HepG2 (cell line): ENCODE data around the gene PRSS22. TPM values are rescaled to one million over a fixed set of nuclear protein-coding genes. Genes with fewer than 3 reads are reported as not detected.
A peak's percentile ranks its signal among the peaks of the same experiment; 100 is the strongest.

ENCODE experiments used
- NR2F2 ChIP-seq: IDR thresholded peaks from 2 replicates; pipeline ENCODE4 v1.6.1; 2012; ENCODE audit warnings: low read depth, inconsistent platforms, borderline replicate concordance
- PTBP1 ChIP-seq: fragments of 200-400 bp; formaldehyde crosslinking; IDR thresholded peaks from 2 replicates; pipeline ENCODE4 v1.6.1; 2018; ENCODE audit warnings: low read length, low read depth; ENCODE audit not compliant: poor library complexity, severe bottlenecking
- RBM39 ChIP-seq: fragments of 200-400 bp; formaldehyde crosslinking; IDR thresholded peaks from one replicate; pipeline ENCODE4 v1.6.1; 2018; ENCODE audit warnings: antibody characterized with exemption, mild to moderate bottlenecking, low read depth, low read length; ENCODE audit not compliant: poor library complexity, severe bottlenecking
- TBX2 ChIP-seq: sonication (generic); formaldehyde crosslinking; IDR thresholded peaks from 2 replicates; pipeline ENCODE4 v1.5.0; 2020; ENCODE audit warnings: missing genetic modification reagents, mild to moderate bottlenecking, borderline replicate concordance
- ZC3H13 ChIP-seq: sonication (generic); formaldehyde crosslinking; IDR thresholded peaks from 2 replicates; pipeline ENCODE4 v1.8.1; 2023; ENCODE audit warnings: mild to moderate bottlenecking, missing genetic modification reagents, moderate library complexity
- ZNF292 ChIP-seq: sonication (generic); formaldehyde crosslinking; IDR thresholded peaks from 2 replicates; pipeline ENCODE4 v1.8.1; 2022; ENCODE audit warnings: mild to moderate bottlenecking, low read depth, missing genetic modification reagents, borderline replicate concordance
- ZNF296 ChIP-seq: sonication (generic); formaldehyde crosslinking; conservative IDR thresholded peaks from 2 replicates; pipeline ENCODE4 v1.5.0; 2020; ENCODE audit warnings: mild to moderate bottlenecking, missing genetic modification reagents
- ZNF501 ChIP-seq: sonication (generic); formaldehyde crosslinking; IDR thresholded peaks from 2 replicates; pipeline ENCODE4 v1.5.1; 2020; ENCODE audit warnings: mild to moderate bottlenecking, moderate library complexity, missing genetic modification reagents
- ZNF550 ChIP-seq: sonication (generic); formaldehyde crosslinking; IDR thresholded peaks from 2 replicates; pipeline ENCODE4 v1.4.0; 2020; ENCODE audit warnings: mild to moderate bottlenecking, missing genetic modification reagents, borderline replicate concordance
- ZNF564 ChIP-seq: sonication (generic); formaldehyde crosslinking; IDR thresholded peaks from 2 replicates; pipeline ENCODE4 v1.8.1; 2023; ENCODE audit warnings: mild to moderate bottlenecking, missing genetic modification reagents
- ZNF567 ChIP-seq: sonication (generic); formaldehyde crosslinking; IDR thresholded peaks from 2 replicates; pipeline ENCODE4 v1.8.1; 2023; ENCODE audit warnings: mild to moderate bottlenecking, missing genetic modification reagents, borderline replicate concordance
- ZNF607 ChIP-seq: sonication (generic); formaldehyde crosslinking; IDR thresholded peaks from 2 replicates; pipeline ENCODE4 v1.5.1; 2020; ENCODE audit warnings: missing genetic modification reagents, mild to moderate bottlenecking, borderline replicate concordance
- ZNF883 ChIP-seq: sonication (generic); formaldehyde crosslinking; IDR thresholded peaks from 2 replicates; pipeline ENCODE4 v1.5.1; 2020; ENCODE audit warnings: mild to moderate bottlenecking, missing genetic modification reagents; ENCODE audit errors: not compliant biosample characterization
- polyA plus RNA-seq, 8 experiments: library from polyadenylated mRNA; depleted of rRNA in 3 of 8; stranded (reverse) in 7 of 8; unstranded in 1 of 8; fragments of >200 nt; fragmentation: Illumina TruSeq in 4 of 8; extraction: Trizol in 4 of 8; gene quantifications; 2 replicates each; pipeline versions ENCODE4 v1.2.1 to v1.2.3, GENCODE V29; 2011 to 2016; ENCODE audit warnings: low read depth in 4 of 8, missing spikeins in 1 of 8, mixed read lengths in 1 of 8; ENCODE audit not compliant: insufficient read depth in 1 of 8
- total RNA-seq, 5 experiments: library from RNA; depleted of rRNA; stranded (reverse); fragments of >200 nt; fragmentation: Illumina TruSeq; extraction: Trizol; gene quantifications; 2 replicates each; pipeline ENCODE4 v1.2.3, GENCODE V29; 2016; ENCODE audit warnings: low read depth in 1 of 5
- TF ChIP-seq, protein P1 (sequence below): sonication (generic); formaldehyde crosslinking; conservative IDR thresholded peaks from 2 replicates; pipeline ENCODE4 v1.8.1; 2023; ENCODE audit warnings: missing genetic modification reagents
- TF ChIP-seq, protein P2 (sequence below): sonication (generic); formaldehyde crosslinking; IDR thresholded peaks from 2 replicates; pipeline ENCODE4 v1.5.0; 2020; ENCODE audit warnings: missing genetic modification reagents, mild to moderate bottlenecking, borderline replicate concordance
- TF ChIP-seq, protein P3 (sequence below): sonication (generic); formaldehyde crosslinking; IDR thresholded peaks from 2 replicates; pipeline ENCODE4 v1.5.1; 2020; ENCODE audit warnings: missing genetic modification reagents, mild to moderate bottlenecking, borderline replicate concordance
- TF ChIP-seq, protein P4 (sequence below): sonication (generic); formaldehyde crosslinking; IDR thresholded peaks from 2 replicates; pipeline ENCODE4 v1.8.0; 2022; ENCODE audit warnings: missing genetic modification reagents, mild to moderate bottlenecking, inconsistent platforms, borderline replicate concordance
- TF ChIP-seq, protein P5 (sequence below): sonication (generic); formaldehyde crosslinking; IDR thresholded peaks from 2 replicates; pipeline ENCODE4 v1.4.0; 2020; ENCODE audit warnings: missing genetic modification reagents, borderline replicate concordance
- TF ChIP-seq, protein P6 (sequence below): sonication (generic); formaldehyde crosslinking; IDR thresholded peaks from 2 replicates; pipeline ENCODE4 v1.5.1; 2020; ENCODE audit warnings: missing genetic modification reagents, mild to moderate bottlenecking, borderline replicate concordance

PRSS22 gene
- total and polyA plus RNA-seq, 2 of the 13 experiments (the other 11 are each of a cell fraction or from before 2014, with no cell fraction given) = 0.24 to 0.32 TPM

DNA sequence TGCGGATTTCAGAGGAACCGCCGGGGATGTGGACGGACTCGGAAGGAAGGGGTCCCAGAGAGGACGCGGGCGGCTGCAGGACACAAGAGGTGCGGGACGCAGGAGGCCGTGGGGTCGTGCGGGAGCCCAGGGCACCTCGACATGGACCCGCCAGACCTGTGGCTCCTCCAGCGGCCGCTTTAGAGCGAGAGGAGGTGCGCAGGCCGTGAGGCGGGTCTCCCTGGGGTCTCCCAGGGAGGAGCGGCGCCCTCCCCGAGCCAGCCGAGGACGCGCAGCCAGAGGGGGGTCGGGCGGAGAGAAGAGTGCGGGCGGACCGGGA is 46.9 kb upstream of the PRSS22 start (continued):
- TF ChIP-seq ZNF564 = peak; percentile 7; the same call in 1 of the 2 replicates
- TF ChIP-seq, protein P1, sequence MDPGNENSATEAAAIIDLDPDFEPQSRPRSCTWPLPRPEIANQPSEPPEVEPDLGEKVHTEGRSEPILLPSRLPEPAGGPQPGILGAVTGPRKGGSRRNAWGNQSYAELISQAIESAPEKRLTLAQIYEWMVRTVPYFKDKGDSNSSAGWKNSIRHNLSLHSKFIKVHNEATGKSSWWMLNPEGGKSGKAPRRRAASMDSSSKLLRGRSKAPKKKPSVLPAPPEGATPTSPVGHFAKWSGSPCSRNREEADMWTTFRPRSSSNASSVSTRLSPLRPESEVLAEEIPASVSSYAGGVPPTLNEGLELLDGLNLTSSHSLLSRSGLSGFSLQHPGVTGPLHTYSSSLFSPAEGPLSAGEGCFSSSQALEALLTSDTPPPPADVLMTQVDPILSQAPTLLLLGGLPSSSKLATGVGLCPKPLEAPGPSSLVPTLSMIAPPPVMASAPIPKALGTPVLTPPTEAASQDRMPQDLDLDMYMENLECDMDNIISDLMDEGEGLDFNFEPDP (CRISPR knock-in tag) = no peak
- TF ChIP-seq, protein P2, sequence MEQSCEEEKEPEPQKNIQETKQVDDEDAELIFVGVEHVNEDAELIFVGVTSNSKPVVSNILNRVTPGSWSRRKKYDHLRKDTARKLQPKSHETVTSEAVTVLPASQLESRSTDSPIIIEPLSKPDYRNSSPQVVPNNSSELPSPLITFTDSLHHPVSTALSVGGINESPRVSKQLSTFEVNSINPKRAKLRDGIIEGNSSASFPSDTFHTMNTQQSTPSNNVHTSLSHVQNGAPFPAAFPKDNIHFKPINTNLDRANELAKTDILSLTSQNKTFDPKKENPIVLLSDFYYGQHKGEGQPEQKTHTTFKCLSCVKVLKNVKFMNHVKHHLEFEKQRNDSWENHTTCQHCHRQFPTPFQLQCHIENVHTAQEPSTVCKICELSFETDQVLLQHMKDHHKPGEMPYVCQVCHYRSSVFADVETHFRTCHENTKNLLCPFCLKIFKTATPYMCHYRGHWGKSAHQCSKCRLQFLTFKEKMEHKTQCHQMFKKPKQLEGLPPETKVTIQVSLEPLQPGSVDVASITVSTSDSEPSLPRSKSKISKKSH (CRISPR knock-in tag) = peak; percentile 70; the same call in 1 of the 2 replicates
- TF ChIP-seq, protein P3, sequence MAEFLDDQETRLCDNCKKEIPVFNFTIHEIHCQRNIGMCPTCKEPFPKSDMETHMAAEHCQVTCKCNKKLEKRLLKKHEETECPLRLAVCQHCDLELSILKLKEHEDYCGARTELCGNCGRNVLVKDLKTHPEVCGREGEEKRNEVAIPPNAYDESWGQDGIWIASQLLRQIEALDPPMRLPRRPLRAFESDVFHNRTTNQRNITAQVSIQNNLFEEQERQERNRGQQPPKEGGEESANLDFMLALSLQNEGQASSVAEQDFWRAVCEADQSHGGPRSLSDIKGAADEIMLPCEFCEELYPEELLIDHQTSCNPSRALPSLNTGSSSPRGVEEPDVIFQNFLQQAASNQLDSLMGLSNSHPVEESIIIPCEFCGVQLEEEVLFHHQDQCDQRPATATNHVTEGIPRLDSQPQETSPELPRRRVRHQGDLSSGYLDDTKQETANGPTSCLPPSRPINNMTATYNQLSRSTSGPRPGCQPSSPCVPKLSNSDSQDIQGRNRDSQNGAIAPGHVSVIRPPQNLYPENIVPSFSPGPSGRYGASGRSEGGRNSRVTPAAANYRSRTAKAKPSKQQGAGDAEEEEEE (CRISPR knock-in tag) = peak; percentile 9; the same call in 1 of the 2 replicates
- TF ChIP-seq ZNF567 (CRISPR knock-in tag) = no peak
- peak; percentile 80; the same call in 1 of the 2 replicates for TF ChIP-seq ZNF296
- TF ChIP-seq, protein P4, sequence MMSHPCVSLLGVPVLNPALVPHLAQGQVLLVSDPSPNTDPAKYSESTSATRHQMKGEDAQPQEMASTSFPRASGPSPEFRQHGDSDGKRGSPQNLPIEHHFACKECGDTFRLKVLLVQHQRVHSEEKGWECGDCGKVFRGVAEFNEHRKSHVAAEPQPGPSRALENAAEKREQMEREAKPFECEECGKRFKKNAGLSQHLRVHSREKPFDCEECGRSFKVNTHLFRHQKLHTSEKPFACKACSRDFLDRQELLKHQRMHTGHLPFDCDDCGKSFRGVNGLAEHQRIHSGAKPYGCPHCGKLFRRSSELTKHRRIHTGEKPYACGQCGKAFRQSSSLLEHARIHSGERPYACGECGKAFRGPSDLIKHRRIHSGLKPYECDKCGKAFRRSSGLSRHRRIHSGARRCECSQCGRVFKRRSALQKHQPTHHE (CRISPR knock-in tag) = 0 out of 2 replicates have a peak, but pooled peaks have one; percentile 45
- peak; percentile 83 for TF ChIP-seq ZNF501 (CRISPR knock-in tag)
- TF ChIP-seq, protein P5, sequence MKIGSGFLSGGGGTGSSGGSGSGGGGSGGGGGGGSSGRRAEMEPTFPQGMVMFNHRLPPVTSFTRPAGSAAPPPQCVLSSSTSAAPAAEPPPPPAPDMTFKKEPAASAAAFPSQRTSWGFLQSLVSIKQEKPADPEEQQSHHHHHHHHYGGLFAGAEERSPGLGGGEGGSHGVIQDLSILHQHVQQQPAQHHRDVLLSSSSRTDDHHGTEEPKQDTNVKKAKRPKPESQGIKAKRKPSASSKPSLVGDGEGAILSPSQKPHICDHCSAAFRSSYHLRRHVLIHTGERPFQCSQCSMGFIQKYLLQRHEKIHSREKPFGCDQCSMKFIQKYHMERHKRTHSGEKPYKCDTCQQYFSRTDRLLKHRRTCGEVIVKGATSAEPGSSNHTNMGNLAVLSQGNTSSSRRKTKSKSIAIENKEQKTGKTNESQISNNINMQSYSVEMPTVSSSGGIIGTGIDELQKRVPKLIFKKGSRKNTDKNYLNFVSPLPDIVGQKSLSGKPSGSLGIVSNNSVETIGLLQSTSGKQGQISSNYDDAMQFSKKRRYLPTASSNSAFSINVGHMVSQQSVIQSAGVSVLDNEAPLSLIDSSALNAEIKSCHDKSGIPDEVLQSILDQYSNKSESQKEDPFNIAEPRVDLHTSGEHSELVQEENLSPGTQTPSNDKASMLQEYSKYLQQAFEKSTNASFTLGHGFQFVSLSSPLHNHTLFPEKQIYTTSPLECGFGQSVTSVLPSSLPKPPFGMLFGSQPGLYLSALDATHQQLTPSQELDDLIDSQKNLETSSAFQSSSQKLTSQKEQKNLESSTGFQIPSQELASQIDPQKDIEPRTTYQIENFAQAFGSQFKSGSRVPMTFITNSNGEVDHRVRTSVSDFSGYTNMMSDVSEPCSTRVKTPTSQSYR (CRISPR knock-in tag) = no peak
- TF ChIP-seq ZNF883 (CRISPR knock-in tag) = peak; percentile 66
- no peak for TF ChIP-seq ZNF550
- peak; percentile 80 for TF ChIP-seq ZC3H13 (CRISPR knock-in tag)
- no peak for TF ChIP-seq ZNF292 (CRISPR knock-in tag)
- TF ChIP-seq, protein P6, sequence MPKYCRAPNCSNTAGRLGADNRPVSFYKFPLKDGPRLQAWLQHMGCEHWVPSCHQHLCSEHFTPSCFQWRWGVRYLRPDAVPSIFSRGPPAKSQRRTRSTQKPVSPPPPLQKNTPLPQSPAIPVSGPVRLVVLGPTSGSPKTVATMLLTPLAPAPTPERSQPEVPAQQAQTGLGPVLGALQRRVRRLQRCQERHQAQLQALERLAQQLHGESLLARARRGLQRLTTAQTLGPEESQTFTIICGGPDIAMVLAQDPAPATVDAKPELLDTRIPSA (CRISPR knock-in tag) = 0 out of 2 replicates have a peak, but pooled peaks have one; percentile 48
- no peak for TF ChIP-seq RBM39
- TF ChIP-seq ZNF607 = 0 out of 2 replicates have a peak, but pooled peaks have one; percentile 46
- TF ChIP-seq PTBP1 = peak; percentile 33
- TF ChIP-seq TBX2 (CRISPR knock-in tag) = peak; percentile 36
- TF ChIP-seq NR2F2 = peak; percentile 20; the same call in 1 of the 2 replicates
